ENCODE data around the gene BDH1. TPM values are rescaled to one million over a fixed set of nuclear protein-coding genes. Genes with fewer than 3 reads are reported as not detected.

Gene BDH1
- total RNA-seq, 4 donors from 2014 or later = 120 to 269 (median 163) TPM

- no peaks in the 10 kb centered on the region for H3K36me3 ChIP-seq
- no peak for DNase-seq
- no peaks in the 10 kb centered on the region for H3K27me3 ChIP-seq
- H3K4me1 ChIP-seq = peaks cover 0 to 21% (median 0%) of the 10 kb centered on the region in 4 donors
- no peaks in the 10 kb centered on the region for H3K9me3 ChIP-seq
- TF ChIP-seq POLR2A (IDR thresholded peaks at IDR 0.05) = no peak
- TF ChIP-seq CTCF (IDR thresholded peaks at IDR 0.05) = no peak
- no peak overlapping the region for H3K4me3 ChIP-seq
- H3K27ac ChIP-seq = no peak overlapping the region
These were observed 92.5 kb downstream of the BDH1 start for GRCh38 chr3:197463279-197463678.

GRCh38 chr3:197462808-197463207 lies 93.0 kb downstream of the BDH1 start:
- DNase-seq = no peak
- H3K27me3 ChIP-seq = no peaks in the 10 kb centered on the region
- H3K4me1 ChIP-seq = peaks cover 0 to 24% (median 0%) of the 10 kb centered on the region in 4 donors
- no peak for TF ChIP-seq CTCF (IDR thresholded peaks at IDR 0.05)
- no peak for TF ChIP-seq POLR2A (IDR thresholded peaks at IDR 0.05)
- no peaks in the 10 kb centered on the region for H3K9me3 ChIP-seq
- H3K27ac ChIP-seq = no peak overlapping the region
- H3K4me3 ChIP-seq = no peak overlapping the region
- no peaks in the 10 kb centered on the region for H3K36me3 ChIP-seq

- TF ChIP-seq CTCF (IDR thresholded peaks at IDR 0.05) = no peak
- TF ChIP-seq POLR2A (IDR thresholded peaks at IDR 0.05) = no peak
- no peaks in the 10 kb centered on the region for H3K27me3 ChIP-seq
- no peaks in the 10 kb centered on the region for H3K36me3 ChIP-seq
- no peak overlapping the region for H3K27ac ChIP-seq
- no peaks in the 10 kb centered on the region for H3K9me3 ChIP-seq
- peaks cover 0 to 20% (median 0%) of the 10 kb centered on the region in 4 donors for H3K4me1 ChIP-seq
- H3K4me3 ChIP-seq = no peak overlapping the region
- DNase-seq = no peak
These were observed 95.1 kb downstream of the BDH1 start for GRCh38 chr3:197460639-197461038.

GRCh38 chr3:197460002-197460401 lies 95.8 kb downstream of the BDH1 start:
- H3K4me3 ChIP-seq = no peak overlapping the region
- H3K36me3 ChIP-seq = no peaks in the 10 kb centered on the region
- no peaks in the 10 kb centered on the region for H3K9me3 ChIP-seq
- no peak for DNase-seq
- H3K27me3 ChIP-seq = no peaks in the 10 kb centered on the region
- H3K4me1 ChIP-seq = peaks cover 0 to 20% (median 0%) of the 10 kb centered on the region in 4 donors
- TF ChIP-seq CTCF (IDR thresholded peaks at IDR 0.05) (no peak), POLR2A (IDR thresholded peaks at IDR 0.05) (no peak)
- no peak overlapping the region for H3K27ac ChIP-seq

Small RNA genes within 50 kb of the gene (small RNA-seq; reads per million reads assigned to genes)
- 0 reads per million in 2 donors for gene AC132008.1

Other genes starting within 250 kb of the BDH1 start
- gene RUBCN, start 180.9 kb upstream of the BDH1 start, total RNA-seq = 100 to 1,000 TPM in 1 of 4 donors, 10 to 100 TPM in 3; 45.4 to 113 (median 48.2) TPM
- gene FYTTD1, start 193.9 kb upstream of the BDH1 start, total RNA-seq = 10 to 100 TPM; 15.4 to 62.7 (median 27.4) TPM
- gene LRCH3, start 235.3 kb upstream of the BDH1 start, total RNA-seq = 10 to 100 TPM; 31.2 to 90.0 (median 41.7) TPM

All from Peyer's patch (tissue), 4 donors.